HG02798 (cell line): Measurements from ENCODE around the gene SHROOM3.

Source experiments
- ATAC-seq: cut with Tn5 transposase; IDR thresholded peaks from one replicate; pipeline ENCODE4 v1.9.1; 2021; ENCODE audit warnings: mild to moderate bottlenecking; ENCODE audit not compliant: unreplicated experiment, poor library complexity

SHROOM3 gene

DNA sequence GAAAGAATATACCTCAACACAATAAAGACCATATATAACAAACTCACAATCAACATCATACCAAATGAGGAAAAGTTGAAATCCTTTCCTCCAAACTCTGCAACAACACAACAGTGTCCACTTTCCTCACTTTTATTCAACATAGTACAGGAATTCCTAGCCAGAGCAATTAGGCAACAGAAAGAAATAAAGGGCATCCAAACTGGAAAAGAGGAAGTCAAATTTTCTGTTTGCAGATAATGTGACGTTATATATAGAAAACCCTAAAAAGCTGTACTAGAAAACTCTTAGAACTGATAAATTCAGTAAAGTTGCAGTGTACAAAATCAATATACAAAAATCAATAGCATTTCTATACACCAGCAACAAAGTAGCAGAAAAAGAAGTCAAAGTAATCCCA lies 355.3 kb downstream of the SHROOM3 start:
- no peak for ATAC-seq

DNA sequence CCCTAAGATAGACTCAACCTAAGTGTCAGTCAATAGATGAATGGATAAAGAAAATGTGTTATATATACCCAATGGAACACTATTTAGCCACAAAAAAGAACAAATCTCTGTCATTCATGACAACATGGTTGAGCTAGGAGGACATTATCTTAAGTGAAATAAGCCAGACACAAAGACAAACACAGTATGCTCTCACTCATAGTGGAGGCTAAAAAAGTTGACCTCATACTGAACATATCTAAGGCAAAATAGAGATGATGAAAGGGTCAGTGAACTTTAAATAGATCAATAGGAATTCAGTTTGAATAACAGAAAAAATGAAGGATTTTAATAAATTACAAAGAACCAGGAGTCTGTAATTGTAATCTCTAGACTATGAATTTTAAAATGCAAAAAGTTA lies 356.4 kb downstream of the SHROOM3 start:
- ATAC-seq, result no peak

DNA sequence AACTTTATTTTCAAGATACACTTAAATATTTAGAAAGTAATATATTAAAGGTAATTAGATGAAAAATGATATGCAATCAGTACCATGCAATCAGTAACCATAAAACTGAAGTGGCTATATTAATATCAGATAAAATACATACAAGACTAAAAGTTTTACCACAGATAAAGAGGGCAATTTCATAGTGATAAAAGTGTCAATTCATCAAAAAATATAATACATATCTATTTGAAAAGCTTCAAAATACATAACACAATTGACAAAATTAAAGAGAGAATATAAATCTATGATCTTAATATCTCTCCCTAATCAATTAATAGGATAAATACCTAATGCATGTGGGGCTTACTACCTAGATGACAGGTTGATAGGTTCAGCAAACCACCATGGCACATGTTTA lies 357.4 kb downstream of the SHROOM3 start:
- no peak for ATAC-seq

DNA sequence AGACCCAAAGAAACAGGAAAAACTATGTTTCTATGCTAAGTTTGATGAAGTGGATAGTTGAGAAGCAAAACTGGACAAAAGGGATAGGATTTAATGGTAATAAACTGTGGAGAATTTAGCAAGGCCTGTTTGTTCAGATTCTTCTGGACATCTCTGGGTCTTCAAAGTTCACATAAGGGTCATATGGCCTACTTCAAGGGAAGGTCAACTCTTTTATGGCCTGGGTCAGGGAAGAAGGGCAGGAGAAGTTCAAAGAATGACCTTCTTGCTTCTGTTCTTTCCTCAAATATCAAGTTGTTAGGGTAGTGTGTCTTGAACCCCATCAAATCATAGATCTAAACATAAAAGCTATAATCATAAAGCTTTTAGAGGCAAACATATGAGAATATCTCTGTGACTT lies 360.2 kb downstream of the SHROOM3 start:
- no peak for ATAC-seq

DNA sequence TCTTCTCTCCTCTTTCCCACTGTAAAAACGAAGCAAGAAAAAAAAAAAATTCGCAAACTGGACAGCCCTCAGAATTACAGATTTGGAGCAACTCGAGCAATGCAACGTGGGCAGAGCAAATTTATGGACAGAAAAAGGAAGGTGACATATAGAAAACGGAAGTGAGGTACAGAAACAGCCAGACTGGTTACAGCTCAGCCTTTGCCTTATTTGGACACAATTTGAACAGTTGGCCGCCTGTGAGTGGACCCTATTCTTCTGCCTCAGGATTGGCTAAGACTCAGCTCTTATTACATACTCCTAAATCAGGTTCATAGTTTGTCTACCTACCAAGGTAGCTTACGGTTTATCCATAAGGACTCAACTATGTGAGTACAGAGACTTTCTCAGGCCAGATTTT lies 364.1 kb downstream of the SHROOM3 start:
- no peak for ATAC-seq

DNA sequence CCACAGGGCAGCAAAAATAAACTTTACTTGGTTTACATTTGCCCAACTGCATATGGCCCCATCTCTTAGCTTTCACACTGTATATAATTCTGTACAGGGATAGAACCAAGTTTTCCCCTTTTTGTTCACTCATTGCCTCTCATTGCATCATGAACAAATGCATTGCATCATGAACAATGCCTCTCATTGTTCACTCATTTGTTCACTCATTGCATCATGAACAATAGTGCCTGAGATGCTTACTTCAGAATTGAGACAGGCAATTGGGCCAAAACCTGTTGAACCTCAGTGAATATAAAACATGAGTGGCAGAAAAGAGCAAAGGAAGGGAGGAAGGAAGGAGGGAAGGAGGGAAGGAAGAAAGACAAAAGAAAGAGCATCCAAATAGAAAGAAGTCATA lies 364.7 kb downstream of the SHROOM3 start:
- no peak for ATAC-seq

DNA sequence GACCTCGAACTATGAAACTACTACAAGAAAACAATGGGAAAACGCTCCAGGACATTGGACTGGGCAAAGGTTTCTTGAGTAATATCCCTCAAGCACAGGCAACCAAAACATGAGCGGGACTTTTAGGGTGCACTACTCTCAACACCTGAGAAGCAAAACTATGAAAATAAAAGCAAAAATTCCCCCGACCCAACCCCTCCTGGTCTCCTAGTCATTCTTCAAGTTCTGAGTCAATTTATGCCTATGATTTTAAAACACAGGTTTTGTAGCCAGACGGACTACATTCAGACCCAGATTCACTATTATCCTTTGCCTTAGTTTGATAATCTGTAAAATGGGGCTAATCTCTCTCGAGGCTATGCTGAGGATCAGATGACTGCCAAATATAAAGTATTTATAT lies 365.9 kb downstream of the SHROOM3 start:
- peak; percentile 72 for ATAC-seq

DNA sequence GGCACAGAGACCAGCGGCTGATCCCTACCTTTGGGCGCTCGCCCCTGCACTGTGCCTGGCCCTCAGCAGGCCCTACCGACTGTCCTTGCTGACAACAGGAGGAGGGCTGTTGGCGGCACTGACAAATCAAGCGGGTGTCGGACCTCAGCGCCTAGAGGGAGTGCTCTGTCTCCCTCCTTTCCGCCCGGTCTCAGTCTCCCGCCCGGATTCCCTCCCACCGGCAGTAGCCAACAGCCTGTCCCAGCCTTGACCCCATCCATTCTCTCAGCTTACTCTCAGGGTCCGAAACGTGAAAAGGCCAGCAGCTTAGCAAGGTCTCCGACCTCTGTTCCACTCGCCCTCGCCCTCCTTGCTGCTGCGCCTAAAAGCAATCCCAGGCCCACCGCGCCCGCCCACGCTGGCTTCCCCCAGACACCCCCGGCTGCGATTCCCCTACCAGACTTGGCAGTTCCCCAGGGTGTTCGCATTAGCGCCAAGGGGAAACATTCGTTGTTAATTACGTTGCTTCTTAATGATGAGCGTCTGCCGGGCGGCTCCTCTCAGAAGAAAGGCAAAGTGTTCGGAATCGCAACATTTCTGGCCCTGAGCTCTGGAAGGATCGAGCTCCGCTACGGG lies 366.7 kb downstream of the SHROOM3 start:
- no peak for ATAC-seq

DNA sequence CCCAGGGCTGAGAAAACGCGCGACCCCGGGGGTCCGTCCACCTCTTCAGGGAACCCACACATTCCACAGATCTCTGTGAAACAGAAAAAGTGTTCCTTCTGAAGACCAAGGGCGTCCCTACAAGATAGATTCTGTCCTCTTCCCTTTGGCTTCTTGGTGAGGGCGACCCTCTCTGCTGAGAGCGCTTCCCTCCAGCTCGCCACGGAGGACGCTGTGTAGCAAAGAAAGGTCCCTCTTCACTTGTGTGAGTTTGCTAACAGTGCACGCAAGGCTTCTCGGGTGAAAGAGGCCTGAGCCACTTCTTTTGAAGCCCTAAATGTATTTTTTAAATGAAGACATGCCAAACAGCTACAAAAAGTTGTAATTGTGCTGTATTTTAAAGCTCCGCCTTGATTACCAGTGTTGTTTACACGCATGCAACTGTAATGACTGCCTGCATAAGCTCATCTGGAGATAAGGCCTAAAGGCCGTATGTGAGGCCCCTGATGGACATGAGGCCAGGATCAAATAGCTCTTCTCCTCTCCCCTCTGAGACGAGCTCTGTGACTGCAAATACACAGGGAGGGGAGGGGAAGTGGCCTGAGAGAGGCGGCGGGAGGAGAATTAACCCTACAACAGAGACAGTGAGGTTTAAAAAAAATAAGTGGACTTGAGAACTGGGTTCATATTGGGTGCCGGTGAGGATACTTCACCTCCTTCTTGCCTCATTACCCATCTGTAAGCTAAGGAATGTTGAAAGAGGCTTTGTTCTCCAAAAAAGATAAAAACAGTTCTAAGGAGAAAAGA lies 367.4 kb downstream of the SHROOM3 start:
- ATAC-seq, result no peak

DNA sequence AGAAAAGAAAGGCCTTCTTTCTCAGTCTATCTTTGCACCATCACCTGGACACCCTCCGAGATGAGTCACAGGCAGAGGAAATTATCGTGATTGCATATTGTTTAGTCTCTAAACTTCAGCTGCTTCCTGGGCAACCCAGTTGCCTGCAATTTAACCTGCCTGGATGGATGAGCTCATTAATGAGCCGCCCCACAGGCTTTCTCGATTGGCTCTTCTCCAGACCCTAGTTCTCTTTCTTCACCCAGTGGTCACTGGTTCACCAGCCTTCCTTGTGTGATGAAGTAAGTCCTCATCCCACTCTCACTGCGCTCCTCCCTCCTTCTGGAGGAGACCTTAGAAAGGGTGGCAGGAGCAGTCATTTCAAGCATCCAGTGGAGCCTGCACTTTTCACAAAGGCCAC lies 368.5 kb downstream of the SHROOM3 start:
- ATAC-seq, result no peak

DNA sequence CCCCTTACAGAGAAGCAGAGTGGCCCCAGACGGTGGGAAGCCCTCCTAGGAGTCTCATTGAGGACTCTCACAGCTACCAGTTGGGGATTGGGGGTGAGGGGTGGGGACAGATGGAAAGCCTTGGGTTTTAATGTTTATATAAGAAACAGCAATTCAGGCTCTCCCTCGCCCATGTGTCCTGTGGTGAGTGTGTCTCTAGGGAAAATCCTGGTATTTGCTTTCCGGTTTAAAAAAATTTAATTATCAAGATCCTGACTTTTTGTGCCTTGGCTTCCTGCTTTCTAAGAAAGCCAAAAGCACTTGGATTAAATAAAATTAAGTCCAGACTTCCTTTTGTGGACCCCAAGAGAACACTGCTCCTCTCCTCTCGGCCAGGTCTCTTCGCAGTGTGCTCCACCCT lies 369.1 kb downstream of the SHROOM3 start:
- ATAC-seq, result no peak

DNA sequence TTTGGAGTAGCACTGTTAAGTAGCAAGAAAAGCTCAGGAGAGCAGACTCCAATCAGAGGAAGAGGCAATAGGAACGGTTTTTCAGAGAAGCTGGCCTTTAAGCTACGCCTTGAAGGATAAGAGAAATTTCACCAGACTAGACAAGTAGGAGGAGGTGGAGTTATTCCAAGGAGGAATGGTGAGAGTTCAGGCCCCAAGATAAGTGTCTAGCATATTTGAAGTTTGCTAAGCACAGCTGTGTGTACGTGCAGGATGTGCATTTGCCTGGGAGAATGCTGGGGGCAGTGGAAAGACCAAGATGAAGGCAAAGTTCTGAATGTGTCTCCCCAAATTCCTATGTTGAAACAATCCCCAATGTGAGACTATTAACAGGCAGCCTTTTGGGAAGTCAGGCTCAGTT lies 371.3 kb downstream of the SHROOM3 start:
- ATAC-seq, result no peak

DNA sequence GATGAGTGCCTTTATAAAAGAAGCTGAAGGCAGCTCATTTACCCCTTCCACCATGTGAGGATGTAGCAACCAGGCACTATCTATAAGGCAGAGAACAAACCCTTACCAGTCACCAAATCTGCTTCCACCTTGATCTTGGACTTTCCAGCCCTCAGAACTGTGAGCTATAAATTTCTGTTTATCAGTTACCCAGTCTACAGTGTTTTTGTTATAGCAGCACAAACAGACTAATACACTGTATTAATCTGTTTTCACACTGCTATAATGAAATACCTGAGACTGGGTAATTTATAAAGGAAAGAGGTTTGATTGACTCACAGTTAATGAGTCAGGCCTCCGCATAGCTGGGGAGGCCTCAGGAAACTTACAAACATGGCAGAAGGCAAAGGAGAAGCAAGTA lies 371.7 kb downstream of the SHROOM3 start:
- ATAC-seq, result no peak

DNA sequence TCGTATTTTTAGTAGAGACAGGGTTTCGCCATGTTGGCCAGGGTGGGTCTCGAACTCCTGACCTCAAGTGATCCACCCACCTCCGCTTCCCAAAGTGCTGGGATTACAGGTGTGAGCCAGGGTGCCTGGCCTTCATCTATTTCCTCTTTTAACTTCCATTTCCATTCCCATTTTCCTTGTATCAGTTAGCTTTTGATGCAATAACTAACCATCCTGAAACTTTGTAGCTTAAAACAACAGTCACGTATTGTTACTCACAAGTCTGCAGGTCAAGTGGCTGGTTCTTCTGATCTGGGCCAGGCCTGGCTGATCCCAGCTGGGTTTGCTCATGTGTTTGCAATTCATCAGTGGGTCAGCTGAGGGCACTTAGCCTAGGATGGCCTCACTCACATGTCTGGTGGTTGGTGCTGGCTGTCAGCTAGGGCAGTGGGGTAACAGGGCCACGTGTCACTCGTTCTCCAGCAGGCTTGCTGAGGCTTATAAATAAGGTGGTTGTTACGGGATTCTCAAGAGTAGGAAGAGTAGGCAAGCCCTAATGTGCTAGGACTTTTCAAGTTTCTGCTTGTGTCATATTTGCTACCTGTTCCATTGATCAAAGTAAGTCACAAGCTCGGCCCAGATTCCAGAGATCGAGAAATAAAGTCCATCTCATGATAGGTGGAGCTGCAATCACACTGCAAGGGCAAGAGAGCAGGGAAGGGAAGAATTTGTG lies 374.7 kb downstream of the SHROOM3 start:
- no peak for ATAC-seq

DNA sequence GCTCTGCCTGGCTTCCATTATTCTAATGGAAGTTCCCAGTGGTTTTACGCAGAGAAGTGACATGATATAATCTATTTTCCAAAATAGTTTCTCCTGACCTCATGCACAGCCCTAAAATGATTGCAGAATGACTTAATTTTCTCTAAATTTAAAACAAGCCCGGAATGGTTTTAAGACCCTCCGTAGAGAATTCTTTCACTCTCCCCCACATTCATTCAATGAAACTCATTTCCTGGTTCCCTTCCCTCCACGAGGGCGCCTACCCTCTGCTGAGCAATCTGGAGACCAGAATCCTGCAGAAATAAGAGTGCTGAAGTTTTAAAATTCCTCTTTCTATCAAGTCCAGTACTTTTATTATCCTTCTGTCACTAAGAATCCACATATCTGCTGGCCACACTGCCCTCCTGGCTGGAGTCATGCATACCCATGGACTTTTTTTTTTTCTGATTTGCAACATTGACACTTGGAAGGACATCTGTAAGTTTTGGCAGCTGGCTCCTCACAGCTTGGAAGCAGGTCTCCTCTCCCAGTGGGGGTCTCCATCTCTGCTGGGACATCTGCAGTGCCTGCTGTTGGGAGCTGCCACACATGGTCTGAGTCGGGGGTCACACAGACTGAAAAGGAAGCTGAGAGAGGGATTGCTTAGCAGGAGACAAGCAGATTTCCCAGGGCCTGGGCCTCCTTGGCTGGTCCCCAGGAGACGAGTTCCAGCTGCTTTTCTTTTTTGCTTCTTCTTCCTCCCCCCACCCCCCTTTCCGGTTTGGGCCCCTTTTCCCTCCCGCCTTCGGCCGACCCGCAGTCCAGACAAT lies 376.8 kb downstream of the SHROOM3 start:
- no peak for ATAC-seq

DNA sequence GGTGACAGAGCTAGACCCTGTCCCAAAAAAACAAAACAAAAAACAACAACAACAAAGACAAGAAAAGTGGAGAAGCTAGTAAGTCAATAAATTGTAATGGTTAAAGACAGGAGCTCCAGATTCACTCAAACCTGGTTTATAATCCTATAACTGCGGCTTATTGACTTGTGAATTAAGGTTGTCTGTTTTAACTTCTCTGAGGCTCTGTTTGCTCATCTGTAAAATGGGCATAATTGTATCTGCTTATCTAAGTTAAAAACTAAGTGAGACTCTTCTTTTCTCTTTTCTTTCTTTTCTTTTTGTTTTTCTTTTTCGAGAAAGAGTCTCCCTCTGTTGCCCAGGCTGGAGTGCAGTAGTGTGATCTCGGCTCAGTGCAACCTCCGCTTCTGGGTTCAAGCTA lies 378.0 kb downstream of the SHROOM3 start:
- ATAC-seq, result no peak

DNA sequence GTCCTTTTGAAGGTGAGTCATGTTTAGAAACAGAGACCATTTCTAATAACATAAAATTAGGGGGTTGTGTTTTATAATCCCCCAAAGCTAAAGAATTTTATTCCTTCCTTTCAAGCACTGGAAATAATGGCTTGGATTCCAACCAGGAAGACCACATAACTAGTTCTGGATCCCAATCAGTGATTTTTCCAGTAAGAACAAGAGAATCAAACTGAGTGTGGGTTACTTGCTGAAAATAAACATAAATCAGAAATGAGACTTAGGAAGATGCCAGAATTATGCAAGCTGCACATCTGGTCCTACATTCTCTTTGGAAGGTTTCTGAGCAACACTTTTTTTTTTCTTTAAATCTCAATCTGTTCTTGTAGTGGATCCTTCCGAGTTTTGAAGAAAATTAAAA lies 386.6 kb downstream of the SHROOM3 start:
- ATAC-seq, result no peak

DNA sequence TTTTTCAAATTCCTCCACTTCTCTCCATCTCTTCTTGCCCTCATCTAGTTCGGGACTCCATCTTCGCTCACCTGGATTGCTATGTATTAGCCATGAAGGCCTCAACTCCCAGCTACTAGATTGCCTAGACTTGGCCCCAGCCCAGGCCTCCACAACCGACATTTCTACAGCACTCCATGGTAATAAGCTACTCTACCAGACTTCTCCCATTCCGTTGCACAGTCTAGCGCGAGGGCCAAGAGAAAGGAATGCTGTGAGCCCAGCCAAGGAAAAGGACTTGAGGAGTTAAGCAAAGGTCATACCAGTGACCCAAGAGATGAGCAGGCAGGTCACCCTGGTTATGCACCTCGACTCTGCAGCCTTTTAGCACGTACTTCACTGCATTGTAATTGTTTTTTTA lies 387.3 kb downstream of the SHROOM3 start:
- no peak for ATAC-seq

DNA sequence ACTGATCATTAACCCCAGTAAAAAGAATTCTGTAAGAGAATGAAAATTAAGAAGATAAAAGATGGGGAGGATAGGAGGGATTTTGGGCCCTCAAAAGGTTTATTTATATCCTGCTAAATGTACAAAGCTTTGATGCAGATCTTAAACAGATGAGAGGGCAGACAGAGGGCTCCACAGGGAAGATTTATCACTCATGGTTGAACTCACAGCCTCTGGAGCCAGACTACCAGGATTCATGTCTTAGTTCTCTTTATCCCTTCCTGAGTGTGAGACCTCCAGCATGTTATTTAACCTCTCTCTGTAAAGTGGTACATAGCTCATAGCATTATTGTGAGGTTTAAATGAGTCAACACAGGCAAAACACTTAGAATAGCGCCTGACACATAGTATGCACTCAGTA lies 388.5 kb downstream of the SHROOM3 start:
- ATAC-seq, result no peak

DNA sequence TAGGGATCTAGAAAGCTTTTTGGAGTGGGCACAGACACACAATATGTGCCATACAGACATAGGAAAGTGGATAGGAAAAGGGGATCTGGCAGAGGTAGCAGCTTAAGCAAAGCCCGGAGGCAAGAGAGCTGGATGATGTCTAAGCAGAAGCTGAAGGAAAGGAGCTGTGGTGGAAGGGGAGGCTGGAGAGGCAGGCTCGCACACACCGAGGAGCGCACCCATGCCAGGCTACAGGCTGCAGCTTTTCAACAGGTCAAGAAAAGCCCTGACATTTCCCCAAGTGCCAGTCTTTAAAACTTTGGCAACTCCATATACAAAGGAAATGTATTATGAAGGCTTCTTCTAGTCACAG lies 395.6 kb downstream of the SHROOM3 start:
- ATAC-seq, result no peak
